Suprapubic skin (tissue), 4 donors: ENCODE data around the gene TARS2. TPM values are rescaled to one million over a fixed set of nuclear protein-coding genes. Genes with fewer than 3 reads are reported as not detected.

Experiments
- DNase-seq, 2 donors: peaks; one replicate each; pipeline ENCODE4 v3.0.0-alpha.2; 2019; ENCODE audit warnings: low spot score in 2 of 2
- H3K27ac ChIP-seq: fragments of 200-600 bp; sonication (generic); one replicate; pipeline ENCODE4 v1.5.1; 2019
- H3K27me3 ChIP-seq: fragments of 200-600 bp; sonication (generic); one replicate; pipeline ENCODE4 v1.5.1; 2019
- H3K36me3 ChIP-seq: fragments of 200-600 bp; sonication (generic); one replicate; pipeline ENCODE4 v1.5.1; 2019
- H3K4me1 ChIP-seq: fragments of 200-600 bp; sonication (generic); one replicate; pipeline ENCODE4 v1.5.1; 2019
- H3K4me3 ChIP-seq: fragments of 200-600 bp; sonication (generic); one replicate; pipeline ENCODE4 v1.5.1; 2019; ENCODE audit warnings: mild to moderate bottlenecking
- H3K9me3 ChIP-seq: fragments of 200-600 bp; sonication (generic); one replicate; pipeline ENCODE4 v1.5.1; 2019
- CTCF ChIP-seq, 2 donors: fragments of 200-600 bp in 1 of 2; fragments of 450-650 bp in 1 of 2; sonication (generic) in 1 of 2; IDR thresholded peaks; one replicate each; pipeline ENCODE4 v1.5.1; 2016 to 2019; ENCODE audit warnings: antibody characterized with exemption in 2 of 2, mild to moderate bottlenecking in 1 of 2, moderate library complexity in 1 of 2
- EP300 ChIP-seq: sonication (generic); formaldehyde crosslinking; IDR thresholded peaks from one replicate; pipeline ENCODE4 v1.6.1; 2017; ENCODE audit warnings: antibody characterized with exemption
- POLR2A ChIP-seq, 2 donors: fragments of 450-650 bp; IDR thresholded peaks; one replicate each; pipeline ENCODE4 v1.6.1; 2017; ENCODE audit warnings: antibody characterized with exemption in 2 of 2, mild to moderate bottlenecking in 2 of 2, moderate library complexity in 2 of 2
- POLR2AphosphoS5 ChIP-seq, 3 donors: sonication (generic); formaldehyde crosslinking; IDR thresholded peaks; one replicate each; pipeline ENCODE4 v1.6.1; 2017; ENCODE audit warnings: antibody characterized with exemption in 3 of 3
- WGBS: methylation state at CpG from one replicate; pipeline ENCODE4 v1.1.5; 2018; 5-methylcytosine and 5-hydroxymethylcytosine counted together
- total RNA-seq, 4 donors: library from RNA; depleted of rRNA; stranded (reverse); fragments of >200 nt; gene quantifications; one replicate each; pipeline ENCODE4 v1.1.0, GENCODE V29; 2016

The TARS2 gene
- total RNA-seq, 4 donors from 2014 or later, result 13.7 to 29.1 (median 20.9) TPM

GRCh38 chr1:150529017-150529416, 41.8 kb downstream of the TARS2 start:
- TF ChIP-seq EP300 (no peak), POLR2A (IDR thresholded peaks at IDR 0.05) (no peak), CTCF (IDR thresholded peaks at IDR 0.05) (no peak), POLR2AphosphoS5 (IDR thresholded peaks at IDR 0.05) (no peak)

GRCh38 chr1:150530491-150531159, 43.4 kb downstream of the TARS2 start:
- WGBS, result 95% methylated on average over 14 of the region's 14 CpGs
- no peaks in the 10 kb centered on the region for H3K9me3 ChIP-seq
- no peak overlapping the region for H3K27ac ChIP-seq
- H3K27me3 ChIP-seq, result no peaks in the 10 kb centered on the region
- peaks cover 13% of the 10 kb centered on the region for H3K4me1 ChIP-seq
- no peak for TF ChIP-seq POLR2AphosphoS5 (IDR thresholded peaks at IDR 0.05)
- no peak for TF ChIP-seq CTCF (IDR thresholded peaks at IDR 0.05)
- TF ChIP-seq POLR2A (IDR thresholded peaks at IDR 0.05), result no peak
- no peak for TF ChIP-seq EP300
- H3K4me3 ChIP-seq, result no peak overlapping the region
- DNase-seq, result no peak
- H3K36me3 ChIP-seq, result no peaks in the 10 kb centered on the region

More at GRCh38 chr1:150529017-150529416, 41.8 kb downstream of the TARS2 start:
- Histone ChIP-seq H3K4me1 (peaks cover 7% of the 10 kb centered on the region), H3K9me3 (no peaks in the 10 kb centered on the region), H3K36me3 (no peaks in the 10 kb centered on the region), H3K27me3 (no peaks in the 10 kb centered on the region), H3K27ac (no peak overlapping the region), H3K4me3 (no peak overlapping the region)
- DNase-seq, result no peak
- 44% methylated on average over 4 of the region's 4 CpGs for WGBS

DNA sequence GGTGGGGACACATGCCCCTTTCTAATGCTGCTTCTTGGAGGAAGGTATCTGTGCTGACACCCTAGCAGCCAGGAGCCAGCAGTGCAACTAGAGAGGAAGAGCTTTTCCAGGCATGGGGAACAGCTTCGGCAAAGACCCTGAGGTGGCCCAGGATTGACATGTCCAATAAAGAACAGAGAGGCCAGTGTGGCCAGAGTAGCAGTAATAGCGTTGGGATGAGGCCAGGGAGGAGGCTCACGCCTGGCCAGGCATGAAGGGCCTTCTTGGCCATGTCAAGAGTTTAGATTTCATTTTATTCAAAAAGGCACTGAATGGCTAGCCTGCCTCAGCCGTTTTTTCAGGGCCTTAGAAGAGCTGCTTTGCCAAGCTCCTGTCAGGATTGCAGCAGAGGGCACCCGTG, 45.6 kb downstream of the TARS2 start:
- Histone ChIP-seq H3K27ac (peak overlapping the region; percentile 72), H3K36me3 (no peaks in the 10 kb centered on the region), H3K9me3 (no peaks in the 10 kb centered on the region), H3K4me1 (peaks cover 19% of the 10 kb centered on the region), H3K4me3 (no peak overlapping the region), H3K27me3 (no peaks in the 10 kb centered on the region)
- WGBS, result 25% methylated on average over 5 of the region's 5 CpGs
- no peak for DNase-seq
- TF ChIP-seq POLR2A (IDR thresholded peaks at IDR 0.05) (no peak), CTCF (IDR thresholded peaks at IDR 0.05) (no peak), POLR2AphosphoS5 (IDR thresholded peaks at IDR 0.05) (no peak)

- no peak for TF ChIP-seq EP300
- TF ChIP-seq POLR2AphosphoS5 (IDR thresholded peaks at IDR 0.05), result no peak
- TF ChIP-seq CTCF (IDR thresholded peaks at IDR 0.05), result no peak
- no peak for TF ChIP-seq POLR2A (IDR thresholded peaks at IDR 0.05)
- WGBS, result 71% methylated on average over 2 of the region's 6 CpGs
- H3K9me3 ChIP-seq, result no peaks in the 10 kb centered on the region
- no peak overlapping the region for H3K4me3 ChIP-seq
- H3K36me3 ChIP-seq, result no peaks in the 10 kb centered on the region
- H3K27ac ChIP-seq, result peak overlapping the region; percentile 40
- no peaks in the 10 kb centered on the region for H3K27me3 ChIP-seq
- H3K4me1 ChIP-seq, result peaks cover 28% of the 10 kb centered on the region
- no peak for DNase-seq
Observed at GRCh38 chr1:150534002-150534401, 46.8 kb downstream of the TARS2 start.

DNA sequence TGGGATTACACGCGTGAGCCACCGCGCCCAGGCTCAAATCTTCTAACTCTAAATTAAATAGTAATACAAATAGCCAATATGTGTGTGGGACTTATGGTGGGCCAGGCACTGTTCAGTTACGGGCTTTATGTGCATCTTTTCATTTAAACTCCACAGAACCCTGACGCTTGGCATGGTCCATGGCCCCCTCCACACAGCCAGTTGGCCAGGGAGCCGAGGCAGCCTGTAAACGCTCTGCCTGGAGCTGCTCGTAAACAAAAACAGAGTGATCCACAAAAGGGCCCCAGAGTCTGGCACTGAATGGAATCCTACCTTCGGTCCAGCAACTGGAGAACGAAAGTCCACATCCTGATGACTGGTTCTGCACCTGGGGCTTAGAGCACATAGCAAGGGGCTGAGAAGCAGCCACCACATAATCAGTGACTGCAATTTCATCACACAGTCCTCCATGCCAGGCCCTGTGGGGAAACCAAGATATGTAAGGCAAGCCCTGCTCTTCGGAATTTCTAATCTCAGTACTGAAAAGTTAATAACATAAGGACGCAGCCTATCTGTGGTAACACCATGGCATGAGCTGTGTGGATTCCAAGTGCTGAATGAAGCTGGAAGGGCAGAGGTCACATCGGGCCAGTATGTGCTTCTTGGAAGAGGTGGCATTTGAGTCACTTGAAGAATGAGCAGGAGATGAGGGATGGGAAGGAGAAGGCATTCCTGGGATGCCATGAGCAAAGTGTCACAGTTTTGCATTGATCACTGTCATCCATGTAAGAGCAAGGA, 48.5 kb downstream of the TARS2 start:
- Histone ChIP-seq H3K4me1 (peaks cover 28% of the 10 kb centered on the region), H3K27me3 (no peaks in the 10 kb centered on the region), H3K9me3 (no peaks in the 10 kb centered on the region), H3K36me3 (no peaks in the 10 kb centered on the region), H3K4me3 (no peak overlapping the region), H3K27ac (peak overlapping the region; percentile 36)
- 89% methylated on average over 14 of the region's 14 CpGs for WGBS
- no peak for DNase-seq
- no peak for TF ChIP-seq POLR2A (IDR thresholded peaks at IDR 0.05)
- TF ChIP-seq EP300, result no peak
